AG04450 (cell line): ENCODE results near the gene TJAP1. TPM values are rescaled to one million over a fixed set of nuclear protein-coding genes. Genes with fewer than 3 reads are reported as not detected.

ENCODE experiments used
- CTCF ChIA-PET: fragments of 300-600, 350-600 bp; formaldehyde crosslinking; extraction: SDS; loops from one replicate; lab custom pipeline; 2022; ENCODE audit warnings: antibody characterized with exemption, inconsistent platforms; lab: Charles Lee
- POLR2A ChIA-PET: fragments of 350-600 bp; formaldehyde crosslinking; extraction: SDS; loops from one replicate; lab custom pipeline; 2021; ENCODE audit warnings: antibody characterized with exemption, inconsistent platforms; lab: Yijun Ruan, JAX
- DNase-seq: peaks from one replicate; pipeline ENCODE4 v3.0.0-alpha.2; 2011; ENCODE audit warnings: low read depth, low spot score
- H3K27ac ChIP-seq: one replicate; pipeline ENCODE4 v1.5.1; 2012; ENCODE audit warnings: low read depth, low read length, control low read depth
- H3K27me3 ChIP-seq: one replicate; pipeline ENCODE4 v1.6.0; 2012; ENCODE audit warnings: low read length; ENCODE audit not compliant: control insufficient read depth, insufficient read depth
- H3K4me3 ChIP-seq: 2 replicates; pipeline ENCODE4 v1.5.1; 2011; ENCODE audit warnings: mild to moderate bottlenecking, low read depth, low read length, control low read depth
- H3K9me3 ChIP-seq: 2 replicates; pipeline ENCODE4 v1.5.1; 2012; ENCODE audit warnings: low read length; ENCODE audit not compliant: control insufficient read depth, insufficient read depth
- CTCF ChIP-seq: IDR thresholded peaks from 2 replicates; pipeline ENCODE4 v1.5.1; 2011; ENCODE audit warnings: low read depth, low read length, control low read depth, inconsistent platforms
- polyA plus RNA-seq: library from polyadenylated mRNA; depleted of rRNA; stranded (reverse); fragments of >200 nt; gene quantifications from 2 replicates; pipeline ENCODE4 v1.2.3, GENCODE V29; 2011

TJAP1 gene
- polyA plus RNA-seq, 1 experiment, result 20.4 TPM

GRCh38 chr6:43500921-43501320 is 23.6 kb downstream of the TJAP1 start:
- POLR2A ChIA-PET, result no interaction called here
- Histone ChIP-seq H3K27ac (no peak overlapping the region), H3K9me3 (no peaks in the 10 kb centered on the region), H3K4me3 (no peak overlapping the region), H3K27me3 (no peaks in the 10 kb centered on the region)
- CTCF ChIA-PET, result interaction anchor here (1.0 kb wide), 1 partner anchor 46 kb away, joined by 3 read pairs; the partner anchor contains the start of gene DLK2
- DNase-seq, result no peak
- no peak for TF ChIP-seq CTCF

- ChIA-PET POLR2A (interaction anchor here (0.5 kb wide), 1 partner anchor 128 kb away, joined by 6 read pairs; no protein-coding TSS in a partner anchor), CTCF (no interaction called here)
- H3K27ac ChIP-seq, result no peak overlapping the region
- H3K4me3 ChIP-seq, result no peak overlapping the region
- TF ChIP-seq CTCF, result no peak
- DNase-seq, result no peak
- no peaks in the 10 kb centered on the region for H3K27me3 ChIP-seq
- no peaks in the 10 kb centered on the region; the same call in 1 of the 2 replicates for H3K9me3 ChIP-seq
Observed at GRCh38 chr6:43502666-43503065, 25.3 kb downstream of the TJAP1 start.

GRCh38 chr6:43503443-43503842 is 26.1 kb downstream of the TJAP1 start:
- ChIA-PET CTCF (interaction anchor here (0.7 kb wide), 2 partner anchors 89 to 240 kb away, joined by 3 read pairs; no protein-coding TSS in a partner anchor), POLR2A (no interaction called here)

GRCh38 chr6:43504756-43505593 is 27.6 kb downstream of the TJAP1 start:
- ChIA-PET POLR2A (interaction anchor here (0.6 kb wide), 1 partner anchor 27 kb away, joined by 3 read pairs; the partner anchor contains the start of gene TJAP1), CTCF (interaction anchor here (0.7 to 5.9 kb wide), 4 partner anchors 9 to 60 kb away, joined by 3 to 54 read pairs (median 36); partner anchors contain the start of gene DLK2)
- no peak overlapping the region for H3K27ac ChIP-seq
- no peak overlapping the region for H3K4me3 ChIP-seq
- no peaks in the 10 kb centered on the region for H3K27me3 ChIP-seq
- H3K9me3 ChIP-seq, result no peaks in the 10 kb centered on the region; the same call in 1 of the 2 replicates
- DNase-seq, result no peak
- no peak for TF ChIP-seq CTCF

More at GRCh38 chr6:43503443-43503842, 26.1 kb downstream of the TJAP1 start:
- no peak overlapping the region for H3K4me3 ChIP-seq
- no peak overlapping the region for H3K27ac ChIP-seq
- TF ChIP-seq CTCF, result no peak
- H3K9me3 ChIP-seq, result no peaks in the 10 kb centered on the region; the same call in 1 of the 2 replicates
- H3K27me3 ChIP-seq, result no peaks in the 10 kb centered on the region
- no peak for DNase-seq
